B cell (primary cell): ENCODE measurements around the gene FERMT3. TPM values are rescaled to one million over a fixed set of nuclear protein-coding genes. Genes with fewer than 3 reads are reported as not detected.

ENCODE experiments used
- ATAC-seq: fragments of 200-7000 bp; cut with Tn5 transposase; one replicate; pipeline ENCODE4 v1.10.0; 2021; ENCODE audit warnings: low read depth, mild to moderate bottlenecking, moderate number of reproducible peaks, moderate library complexity
- CTCF ChIA-PET: fragments of 350-600 bp; sonication (Branson Sonifier 250); formaldehyde crosslinking; loops from one replicate; lab custom pipeline; 2021; ENCODE audit warnings: antibody characterized with exemption, inconsistent platforms; lab: Charles Lee
- POLR2A ChIA-PET: fragments of 350-600 bp; sonication (Branson Sonifier 250); formaldehyde crosslinking; loops from one replicate; lab custom pipeline; 2021; ENCODE audit warnings: antibody characterized with exemption; lab: Charles Lee
- DNase-seq: peaks from one replicate; pipeline ENCODE4 v3.0.0; 2013
- H2AFZ ChIP-seq: 2 replicates; pipeline ENCODE4 v1.6.1; 2012; ENCODE audit warnings: mild to moderate bottlenecking, low read depth, low read length; ENCODE audit not compliant: insufficient read depth, poor library complexity, severe bottlenecking
- H3K27ac ChIP-seq, 2 donors: 1 replicate in 1 of 2; 2 replicates in 1 of 2; pipeline ENCODE4 v1.5.1; 2012 to 2013; ENCODE audit warnings: low read length in 2 of 2, mild to moderate bottlenecking in 2 of 2, moderate library complexity in 1 of 2
- H3K27me3 ChIP-seq, 4 experiments: fragments of 200-600 bp in 1 of 4; sonication (generic) in 1 of 4; replicated peaks in 1 of 4; 1 replicate in 2 of 4; 2 replicates in 2 of 4; pipeline versions ENCODE4 v1.6.1 to v1.7.0; 2013 to 2016; ENCODE audit warnings: low read length in 3 of 4, mild to moderate bottlenecking in 2 of 4, mixed read lengths in 1 of 4, moderate library complexity in 1 of 4; ENCODE audit not compliant: insufficient read depth in 4 of 4, control insufficient read depth in 3 of 4; ENCODE audit errors: control extremely low read depth in 1 of 4
- H3K36me3 ChIP-seq, 2 experiments: replicated peaks in 1 of 2; 1 replicate in 1 of 2; 2 replicates in 1 of 2; pipeline versions ENCODE4 v1.6.1 to v1.7.1; 2013; ENCODE audit warnings: low read length in 1 of 2; ENCODE audit not compliant: insufficient read depth in 2 of 2, control insufficient read depth in 1 of 2; ENCODE audit errors: control extremely low read depth in 1 of 2, extremely low read depth in 1 of 2
- H3K4me1 ChIP-seq, 2 donors: fragments of 200-600 bp in 1 of 2; sonication (generic) in 1 of 2; 1 replicate in 1 of 2; 2 replicates in 1 of 2; pipeline versions ENCODE4 v1.5.1 to v1.6.1; 2013 to 2017; ENCODE audit warnings: low read length in 2 of 2; ENCODE audit not compliant: control insufficient read depth in 2 of 2, insufficient read depth in 2 of 2
- H3K4me2 ChIP-seq: replicated peaks from 2 replicates; pipeline ENCODE3; 2012; ENCODE audit warnings: mild to moderate bottlenecking, low read depth, low read length; ENCODE audit not compliant: poor library complexity, severe bottlenecking
- H3K4me3 ChIP-seq, 5 experiments: fragments of 200-600 bp in 1 of 5; sonication (generic) in 1 of 5; 1 replicate in 3 of 5; 2 replicates in 2 of 5; pipeline versions ENCODE4 v1.5.1 to v1.7.0; 2011 to 2016; ENCODE audit warnings: low read length in 4 of 5, mild to moderate bottlenecking in 4 of 5, low read depth in 2 of 5, control low read depth in 1 of 5, moderate library complexity in 1 of 5; ENCODE audit not compliant: insufficient read depth in 1 of 5; ENCODE audit errors: control extremely low read depth in 1 of 5, extremely low read depth in 1 of 5
- H3K79me2 ChIP-seq: fragments of 200-600 bp; sonication (generic); one replicate; pipeline ENCODE4 v1.6.0; 2016; ENCODE audit warnings: low read length; ENCODE audit not compliant: control insufficient read depth, insufficient read depth
- H3K9ac ChIP-seq: fragments of 200-600 bp; sonication (generic); 2 replicates; pipeline ENCODE4 v1.6.1; 2017; ENCODE audit warnings: mild to moderate bottlenecking, low read length, moderate library complexity
- H3K9me3 ChIP-seq, 3 donors: one replicate each; pipeline versions ENCODE4 v1.6.1 to v1.7.1; 2013; ENCODE audit warnings: low read length in 2 of 3; ENCODE audit not compliant: control insufficient read depth in 2 of 3, insufficient read depth in 1 of 3; ENCODE audit errors: control extremely low read depth in 1 of 3
- H4K20me1 ChIP-seq: 2 replicates; pipeline ENCODE4 v1.6.0; 2012; ENCODE audit warnings: mild to moderate bottlenecking, low read length; ENCODE audit not compliant: insufficient read depth, control insufficient read depth, poor library complexity, severe bottlenecking
- H3K27ac Mint-ChIP-seq: one replicate; pipeline ENCODE4 v1.8.0; 2021; ENCODE audit warnings: mixed read lengths
- H3K27me3 Mint-ChIP-seq: one replicate; pipeline ENCODE4 v1.8.0; 2021; ENCODE audit warnings: mixed read lengths
- H3K4me1 Mint-ChIP-seq: one replicate; pipeline ENCODE4 v1.8.0; 2021; ENCODE audit warnings: mixed read lengths
- H3K4me3 Mint-ChIP-seq: one replicate; pipeline ENCODE4 v1.8.0; 2021; ENCODE audit warnings: mixed read lengths
- H3K9me3 Mint-ChIP-seq: one replicate; pipeline ENCODE4 v1.8.0; 2022; ENCODE audit warnings: mixed read lengths; ENCODE audit not compliant: insufficient read depth
- CTCF ChIP-seq: fragments of 200-600 bp; IDR thresholded peaks from one replicate; pipeline ENCODE4 v1.8.0; 2022; ENCODE audit warnings: antibody characterized with exemption, mild to moderate bottlenecking
- EZH2 ChIP-seq: IDR thresholded peaks from 2 replicates; pipeline ENCODE4 v1.6.1; 2012; ENCODE audit warnings: borderline replicate concordance, low read depth, mild to moderate bottlenecking, moderate library complexity, low read length; ENCODE audit not compliant: insufficient read depth, poor library complexity, severe bottlenecking
- WGBS: methylation state at CpG from one replicate; pipeline ENCODE4 v1.1.5; 2013; ENCODE audit warnings: missing lambda C conversion rate; ENCODE audit not compliant: insufficient coverage; 5-methylcytosine and 5-hydroxymethylcytosine counted together
- intact Hi-C: fragments of 100-400 bp; cut with micrococcal nuclease; formaldehyde crosslinking; loops from one replicate; pipeline ENCODE4 v1.10.0; 2022
- polyA plus RNA-seq: library from polyadenylated mRNA; depleted of rRNA; stranded (reverse); fragments of >200 nt; gene quantifications from 2 replicates; pipeline ENCODE4 v1.2.3, GENCODE V29; 2012
- total RNA-seq, 2 donors: library from RNA; stranded (reverse); fragments of 120-200 nt in 1 of 2; gene quantifications; 1 replicate in 1 of 2; 2 replicates in 1 of 2; pipeline versions ENCODE4 v1.2.3 to v1.2.4, GENCODE V29; 2013 to 2022

Gene FERMT3
- total and polyA plus RNA-seq, 2 donors (not counting 1 experiment from before 2014, with no cell fraction given) = 96.2 to 170 TPM

GRCh38 chr11:64265176-64266160 is 58.9 kb downstream of the FERMT3 start:
- no peak overlapping the region for H3K27ac ChIP-seq
- POLR2A ChIA-PET = interaction anchor here (1.5 kb wide), 1 partner anchor 60 kb away, joined by 5 read pairs; the partner anchor contains the start of gene FERMT3
- no peak overlapping the region for H2AFZ ChIP-seq
- H3K9me3 ChIP-seq = peaks cover 0 to 3% (median 0%) of the 10 kb centered on the region in 3 donors
- H3K4me3 ChIP-seq = no peak overlapping the region
- H3K4me1 ChIP-seq = peaks cover 9 to 17% of the 10 kb centered on the region in 2 donors
- intact Hi-C loops = no loop called here
- DNase-seq (no peak), ATAC-seq (no peak)
- Mint-ChIP-seq H3K4me3 (no peak overlapping the region), H3K27ac (no peak overlapping the region), H3K4me1 (peaks cover 15% of the 10 kb centered on the region), H3K27me3 (no peaks in the 10 kb centered on the region), H3K9me3 (no peaks in the 10 kb centered on the region)
- 83% methylated on average over 35 of the region's 35 CpGs for WGBS
- H4K20me1 ChIP-seq = no peaks in the 10 kb centered on the region
- H3K79me2 ChIP-seq = no peaks in the 10 kb centered on the region
- CTCF ChIA-PET = interaction anchor here (1.0 kb wide), 1 partner anchor 14 kb away, joined by 3 read pairs; the partner anchor contains the start of gene PLCB3
- H3K9ac ChIP-seq = no peak overlapping the region
- no peak overlapping the region for H3K4me2 ChIP-seq
- TF ChIP-seq EZH2 = no peak
- TF ChIP-seq CTCF = no peak
- H3K36me3 ChIP-seq = no peaks in the 10 kb centered on the region
- H3K27me3 ChIP-seq = no peaks in the 10 kb centered on the region

- no peak for TF ChIP-seq CTCF
- TF ChIP-seq EZH2 = no peak
- Histone ChIP-seq H2AFZ (no peak overlapping the region), H3K36me3 (no peaks in the 10 kb centered on the region), H4K20me1 (no peaks in the 10 kb centered on the region), H3K79me2 (no peaks in the 10 kb centered on the region), H3K27ac (no peak overlapping the region), H3K9me3 (peaks cover 0 to 3% (median 0%) of the 10 kb centered on the region in 3 donors), H3K9ac (no peak overlapping the region), H3K4me3 (no peak overlapping the region), H3K4me2 (no peak overlapping the region), H3K4me1 (peaks cover 9 to 21% of the 10 kb centered on the region in 2 donors), H3K27me3 (no peaks in the 10 kb centered on the region)
- no peak for ATAC-seq
- WGBS = 94% methylated on average over 14 of the region's 15 CpGs
- no peak overlapping the region for H3K4me3 Mint-ChIP-seq
- ChIA-PET CTCF (no interaction called here), POLR2A (no interaction called here)
- H3K9me3 Mint-ChIP-seq = no peaks in the 10 kb centered on the region
- DNase-seq = no peak
- no peaks in the 10 kb centered on the region for H3K27me3 Mint-ChIP-seq
- no peak overlapping the region for H3K27ac Mint-ChIP-seq
- H3K4me1 Mint-ChIP-seq = peaks cover 15% of the 10 kb centered on the region
- intact Hi-C loops = no loop called here
These were observed 59.8 kb downstream of the FERMT3 start for GRCh38 chr11:64266339-64266738.
